Measurements from ENCODE around the gene ZNF710. TPM values are rescaled to one million over a fixed set of nuclear protein-coding genes. Genes with fewer than 3 reads are reported as not detected.

ZNF710 gene
- polyA plus RNA-seq, 1 of the 3 experiments (the other 2 are of a cell fraction): 2.7 TPM

GRCh38 chr15:90042766-90043529 is 41.8 kb downstream of the ZNF710 start (continued):
- TF ChIP-seq USF2 (IDR thresholded peaks at IDR 0.05; ENCODE audit: borderline replicate concordance, low read depth, low read length) (no peak), POLR2AphosphoS5 (IDR thresholded peaks at IDR 0.05; ENCODE audit: low read depth, low read length) (no peak), RCOR1 (IDR thresholded peaks at IDR 0.05; ENCODE audit: low read length) (no peak), TAF1 (IDR thresholded peaks at IDR 0.05; ENCODE audit: borderline replicate concordance, low read depth, low read length) (no peak), CTCF (IDR thresholded peaks at IDR 0.05) (no peak), SMC3 (IDR thresholded peaks at IDR 0.05; ENCODE audit: low read depth, low read length) (no peak), RFX5 (IDR thresholded peaks at IDR 0.05; ENCODE audit: low read length) (no peak), MXI1 (IDR thresholded peaks at IDR 0.05; ENCODE audit: low read depth, low read length) (no peak), FOXJ3 (CRISPR knock-in tag; IDR thresholded peaks at IDR 0.05) (no peak)

- ChIA-PET CTCF (no interaction called here), POLR2A (no interaction called here)
- no peak overlapping the region for H3K4me2 ChIP-seq
- no peaks in the 10 kb centered on the region for H3K9me2 ChIP-seq
- no peaks in the 10 kb centered on the region for H3K9me3 ChIP-seq
- peaks cover 0 to 11% of the 10 kb centered on the region in 2 experiments; a peak in 1 of 4 replicates for H3K4me1 ChIP-seq (ENCODE audit: control insufficient read depth in 1 of 2, insufficient read depth in 2 of 2, low read depth in 1 of 2, low read length in 1 of 2)
- no peaks in the 10 kb centered on the region for H4K20me1 ChIP-seq (ENCODE audit: insufficient read depth)
- WGBS (ENCODE audit: low lambda C conversion rate): 92% methylated on average over 5 of the region's 5 CpGs
- no peak for DNase-seq
- no peaks in the 10 kb centered on the region for H3K27me3 ChIP-seq (ENCODE audit: insufficient read depth)
- H2AFZ ChIP-seq (ENCODE audit: low read depth): no peak overlapping the region
- H3K79me2 ChIP-seq (ENCODE audit: insufficient read depth): no peaks in the 10 kb centered on the region
- TF ChIP-seq POLR2AphosphoS5 (IDR thresholded peaks at IDR 0.05; ENCODE audit: low read depth, low read length) (no peak), NFIC (IDR thresholded peaks at IDR 0.05; ENCODE audit: borderline replicate concordance) (no peak), YY1 (IDR thresholded peaks at IDR 0.05; ENCODE audit: low read depth) (no peak), GABPA (IDR thresholded peaks at IDR 0.05; ENCODE audit: low read depth) (no peak), ZBTB33 (IDR thresholded peaks at IDR 0.05; ENCODE audit: borderline replicate concordance, low read depth) (no peak), EZH2phosphoT487 (IDR thresholded peaks at IDR 0.05; ENCODE audit: borderline replicate concordance, low read depth) (no peak), MAX (IDR thresholded peaks at IDR 0.05; ENCODE audit: low read depth) (no peak), IRF3 (IDR thresholded peaks at IDR 0.05; ENCODE audit: low read depth, low read length) (no peak), TCF12 (IDR thresholded peaks at IDR 0.05) (no peak), EP300 (IDR thresholded peaks at IDR 0.05; ENCODE audit: borderline replicate concordance in 1 of 2, low read depth in 1 of 2, low read length in 1 of 2) (no peak), RXRA (IDR thresholded peaks at IDR 0.05; ENCODE audit: borderline replicate concordance, low read depth) (no peak), CTCF (IDR thresholded peaks at IDR 0.05) (no peak), FOXJ3 (CRISPR knock-in tag; IDR thresholded peaks at IDR 0.05) (no peak)
- H3K9ac ChIP-seq: no peak overlapping the region
- no peaks in the 10 kb centered on the region for H3F3A ChIP-seq (replicated peaks; ENCODE audit: insufficient read depth)
- H3K27ac ChIP-seq (ENCODE audit: low read depth in 2 of 2, low read length in 1 of 2): no peak overlapping the region
- H3K4me3 ChIP-seq (ENCODE audit: low read depth in 2 of 2, low read length in 1 of 2): no peak overlapping the region
- no peaks in the 10 kb centered on the region for H3K36me3 ChIP-seq (replicated peaks in 1 of 2; ENCODE audit: control insufficient read depth in 1 of 2, insufficient read depth in 2 of 2, low read length in 1 of 2)
Measured at GRCh38 chr15:90043530-90044010, 42.4 kb downstream of the ZNF710 start.
